Stimulated activated CD8-positive, alpha-beta memory T cell treated with anti-CD3 and anti-CD28 coated beads, Interleukin-12 subunit alpha, Interleukin-12 subunit beta, amount 100 ng/mL, for 24 hours (primary cell): ENCODE data around the gene COMMD6.
"Not testable (repeated sequence)": the region's sequence is repeated elsewhere in the genome, so short reads cannot be mapped to it uniquely, and the experiment has no call there.

ENCODE experiments used
- DNase-seq: peaks from one replicate; pipeline ENCODE4 v3.0.0-alpha.2; 2020; ENCODE audit errors: extremely low read depth

The COMMD6 gene

GRCh38 chr13:75537401-75538365, at the start of gene COMMD6:
COMMD6 (minus strand) TSS chr13:75537841; CDS start chr13:75537805, 36 bp downstream.
- peak; percentile 30 for DNase-seq

- DNase-seq: no peak
Measured at GRCh38 chr13:75585153-75585552, 47.5 kb upstream of the COMMD6 start.

GRCh38 chr13:75583091-75583490, 45.5 kb upstream of the COMMD6 start:
- DNase-seq: no peak

- DNase-seq: no peak
Measured at GRCh38 chr13:75581874-75582640, 44.4 kb upstream of the COMMD6 start.

- DNase-seq: no peak
Measured at GRCh38 chr13:75579529-75579928, 41.9 kb upstream of the COMMD6 start.

GRCh38 chr13:75569576-75569975, 31.9 kb upstream of the COMMD6 start:
- no peak for DNase-seq

- DNase-seq: no peak
Measured at GRCh38 chr13:75566658-75567057, 29.0 kb upstream of the COMMD6 start.

- no peak for DNase-seq
Measured at GRCh38 chr13:75558145-75558840, 20.7 kb upstream of the COMMD6 start.

GRCh38 chr13:75556961-75557360, 19.3 kb upstream of the COMMD6 start:
- no peak for DNase-seq

- no peak for DNase-seq
Measured at GRCh38 chr13:75555836-75556235, 18.2 kb upstream of the COMMD6 start.

GRCh38 chr13:75554981-75555380, 17.3 kb upstream of the COMMD6 start:
- no peak for DNase-seq

GRCh38 chr13:75554464-75554863, 16.8 kb upstream of the COMMD6 start:
- DNase-seq: no peak

GRCh38 chr13:75550159-75550567, 12.5 kb upstream of the COMMD6 start:
- DNase-seq: no peak

- peak; percentile 89 for DNase-seq
Measured at GRCh38 chr13:75549262-75550158, 11.9 kb upstream of the COMMD6 start, which contains the start of gene UCHL3. UCHL3 (plus strand) TSS chr13:75549791; CDS start chr13:75549821, 30 bp downstream.

- DNase-seq: no peak
Measured at GRCh38 chr13:75547917-75548316, 10.3 kb upstream of the COMMD6 start.

- not testable (repeated sequence) for DNase-seq
Measured at GRCh38 chr13:75545386-75545785, 7.7 kb upstream of the COMMD6 start.

GRCh38 chr13:75544681-75545330, 7.2 kb upstream of the COMMD6 start:
- no peak for DNase-seq

- no peak for DNase-seq
Measured at GRCh38 chr13:75541961-75542360, 4.3 kb upstream of the COMMD6 start.

GRCh38 chr13:75541287-75541686, 3.6 kb upstream of the COMMD6 start:
- no peak for DNase-seq

- DNase-seq: no peak
Measured at GRCh38 chr13:75533861-75534260, 3.8 kb downstream of the COMMD6 start.
